Body of pancreas (tissue), 4 donors: Measurements from ENCODE around the gene ZNF577.

Experiments used
- CTCF ChIP-seq, 7 experiments: fragments of 450-650 bp in 4 of 7; fragments of 200-600 bp in 3 of 7; sonication (generic) in 3 of 7; IDR thresholded peaks; one replicate each; pipeline ENCODE4 v1.5.1; 2016 to 2019; ENCODE audit warnings: antibody characterized with exemption in 7 of 7
- POLR2A ChIP-seq, 3 donors: fragments of 450-650 bp; IDR thresholded peaks; one replicate each; pipeline ENCODE4 v1.6.1; 2016; ENCODE audit warnings: antibody characterized with exemption in 3 of 3, mild to moderate bottlenecking in 2 of 3

GRCh38 chr19:51926426-51926783, 38.7 kb upstream of the ZNF577 start:
- no peak for TF ChIP-seq CTCF (IDR thresholded peaks at IDR 0.05)
- TF ChIP-seq POLR2A (IDR thresholded peaks at IDR 0.05), result no peak
